Measurements from ENCODE around the gene SAG.

The SAG gene

DNA sequence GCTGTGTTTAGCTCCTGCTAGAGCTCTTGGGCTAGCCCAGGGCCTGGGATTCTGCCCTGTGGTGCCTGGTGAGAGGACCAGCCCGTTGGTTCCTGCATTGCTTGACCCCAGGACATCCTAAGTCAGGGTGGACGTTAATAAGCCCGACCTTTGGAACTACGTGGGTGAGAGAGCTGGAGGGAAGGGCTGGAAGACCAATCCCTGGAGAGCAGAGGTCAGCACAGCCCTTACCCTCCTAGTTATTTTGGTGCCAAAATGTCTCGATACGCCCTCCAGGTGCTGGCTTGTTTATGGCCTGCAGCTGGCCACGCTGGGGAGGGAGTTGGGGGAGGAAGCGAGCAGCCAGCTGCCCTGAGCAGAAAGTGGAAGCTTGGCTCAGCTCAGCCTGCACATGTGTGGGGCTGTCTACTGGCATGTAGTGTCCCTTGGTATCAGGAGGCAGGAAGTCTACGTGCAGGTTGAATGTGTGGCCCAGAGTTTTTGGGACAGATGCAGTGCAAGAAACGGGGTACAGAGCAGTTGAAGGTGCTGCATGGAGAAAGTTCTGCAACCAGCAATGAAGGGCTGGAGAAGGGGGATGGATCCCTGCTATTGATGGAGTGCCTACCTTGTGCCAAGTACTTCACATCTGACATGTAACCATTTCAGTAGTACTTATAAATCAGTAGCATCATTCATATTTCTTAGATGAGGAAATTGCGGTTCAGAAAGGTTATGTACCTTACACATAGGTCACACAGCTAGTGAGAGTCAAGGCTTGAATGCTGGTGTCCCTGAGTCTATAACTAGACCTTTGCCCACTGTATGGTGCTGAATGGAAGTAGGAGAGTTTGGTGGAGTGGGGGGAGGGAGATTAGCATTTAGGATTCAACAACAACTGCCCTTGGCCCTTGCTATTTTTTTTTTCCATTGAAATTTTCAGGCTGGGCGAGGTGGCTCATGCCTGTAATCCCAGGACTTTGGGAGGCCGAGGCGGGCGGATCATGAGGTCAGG is 41.7 kb downstream of the SAG start:
- H3K27ac Mint-ChIP-seq = no peak overlapping the region
- peaks cover 35% of the 10 kb centered on the region for H3K4me1 Mint-ChIP-seq (ENCODE audit: low read depth)
- H3K9me3 Mint-ChIP-seq = no peaks in the 10 kb centered on the region
- H3K4me3 Mint-ChIP-seq = no peak overlapping the region
- peaks cover 1% of the 10 kb centered on the region for H3K27me3 Mint-ChIP-seq (ENCODE audit: low read depth)
- no peaks in the 10 kb centered on the region for H3K36me3 Mint-ChIP-seq (ENCODE audit: low read depth)

DNA sequence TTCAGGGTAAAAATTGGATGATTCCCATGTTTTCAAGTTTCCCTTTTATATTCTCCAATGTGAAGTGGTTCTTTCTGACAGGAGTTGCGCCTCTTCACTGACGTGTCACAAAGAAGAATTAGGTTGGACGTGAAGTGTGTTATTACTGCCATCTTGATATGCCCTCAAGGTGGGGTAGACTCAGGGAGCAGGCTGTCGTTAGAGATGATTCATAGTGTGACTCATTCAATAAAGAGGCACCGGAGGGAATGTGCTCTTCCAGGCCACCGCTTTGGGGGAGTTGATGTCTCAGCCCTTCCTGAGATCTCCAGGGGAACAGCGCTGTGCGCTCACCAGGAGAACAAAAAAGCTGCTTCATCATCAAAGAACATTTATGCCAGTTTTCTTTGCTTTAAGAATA is 43.1 kb downstream of the SAG start:
- Mint-ChIP-seq H3K4me1 (ENCODE audit: low read depth) (peaks cover 42% of the 10 kb centered on the region), H3K4me3 (no peak overlapping the region), H3K27ac (no peak overlapping the region), H3K27me3 (ENCODE audit: low read depth) (no peaks in the 10 kb centered on the region), H3K9me3 (no peaks in the 10 kb centered on the region), H3K36me3 (ENCODE audit: low read depth) (peaks cover 4% of the 10 kb centered on the region)

DNA sequence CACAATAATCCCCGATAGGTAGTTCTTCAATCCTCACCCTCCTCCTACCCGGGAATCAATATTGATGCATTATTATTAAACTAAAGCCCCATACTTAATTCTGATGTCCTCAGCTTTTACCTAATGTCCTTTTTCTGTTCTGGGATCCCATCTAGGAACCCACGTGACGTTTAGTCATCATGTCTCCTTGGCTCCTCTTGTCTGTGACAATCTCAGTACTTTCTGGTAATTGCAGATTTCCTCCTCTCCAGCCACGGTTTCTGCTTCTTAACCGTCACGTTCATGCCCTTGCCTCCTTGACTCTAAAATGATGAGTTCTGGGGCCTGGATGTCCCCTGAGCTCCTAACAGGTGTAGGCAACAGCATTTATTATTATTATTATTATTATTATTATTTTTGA is 43.8 kb downstream of the SAG start:
- Mint-ChIP-seq H3K27ac (no peak overlapping the region), H3K27me3 (ENCODE audit: low read depth) (no peaks in the 10 kb centered on the region), H3K4me1 (ENCODE audit: low read depth) (peaks cover 49% of the 10 kb centered on the region), H3K36me3 (ENCODE audit: low read depth) (peaks cover 9% of the 10 kb centered on the region), H3K9me3 (no peaks in the 10 kb centered on the region), H3K4me3 (no peak overlapping the region)

DNA sequence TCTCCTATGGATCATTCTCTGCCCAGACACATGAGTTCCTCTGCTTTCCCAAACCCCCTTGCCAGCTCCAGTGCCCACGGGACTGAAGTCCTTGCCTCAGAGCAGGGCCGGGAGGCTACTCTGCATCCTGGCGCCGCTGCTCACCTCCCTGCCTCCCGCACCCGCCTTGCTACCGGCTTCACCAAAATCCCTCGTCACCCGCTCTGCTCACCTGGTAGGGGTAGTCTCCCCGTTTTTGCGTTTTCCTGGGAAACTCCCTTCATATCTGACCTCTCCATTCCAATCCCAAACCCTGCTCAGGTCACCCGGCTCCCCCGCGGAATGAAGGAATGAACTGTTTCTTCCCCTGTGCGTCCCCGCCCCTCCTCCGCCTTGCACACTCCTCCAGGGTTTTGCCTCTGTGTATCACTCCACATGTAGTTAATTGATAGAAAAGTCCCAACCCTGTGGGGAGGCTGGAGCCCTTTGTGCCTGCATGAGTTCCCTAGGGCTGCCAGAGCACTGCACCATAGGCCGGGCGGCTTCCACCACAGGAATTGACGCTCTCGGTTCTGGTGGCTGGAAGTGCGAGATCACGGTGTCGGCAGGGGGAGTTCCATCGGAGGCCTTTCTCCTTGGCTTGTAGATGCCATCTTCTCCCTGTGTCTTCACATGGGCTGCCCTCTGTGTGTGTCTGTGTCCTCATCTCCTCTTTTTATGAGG is 44.7 kb downstream of the SAG start:
- Mint-ChIP-seq H3K27me3 (ENCODE audit: low read depth) (no peaks in the 10 kb centered on the region), H3K9me3 (no peaks in the 10 kb centered on the region), H3K36me3 (ENCODE audit: low read depth) (peaks cover 15% of the 10 kb centered on the region), H3K27ac (no peak overlapping the region), H3K4me3 (no peak overlapping the region), H3K4me1 (ENCODE audit: low read depth) (peaks cover 56% of the 10 kb centered on the region)

DNA sequence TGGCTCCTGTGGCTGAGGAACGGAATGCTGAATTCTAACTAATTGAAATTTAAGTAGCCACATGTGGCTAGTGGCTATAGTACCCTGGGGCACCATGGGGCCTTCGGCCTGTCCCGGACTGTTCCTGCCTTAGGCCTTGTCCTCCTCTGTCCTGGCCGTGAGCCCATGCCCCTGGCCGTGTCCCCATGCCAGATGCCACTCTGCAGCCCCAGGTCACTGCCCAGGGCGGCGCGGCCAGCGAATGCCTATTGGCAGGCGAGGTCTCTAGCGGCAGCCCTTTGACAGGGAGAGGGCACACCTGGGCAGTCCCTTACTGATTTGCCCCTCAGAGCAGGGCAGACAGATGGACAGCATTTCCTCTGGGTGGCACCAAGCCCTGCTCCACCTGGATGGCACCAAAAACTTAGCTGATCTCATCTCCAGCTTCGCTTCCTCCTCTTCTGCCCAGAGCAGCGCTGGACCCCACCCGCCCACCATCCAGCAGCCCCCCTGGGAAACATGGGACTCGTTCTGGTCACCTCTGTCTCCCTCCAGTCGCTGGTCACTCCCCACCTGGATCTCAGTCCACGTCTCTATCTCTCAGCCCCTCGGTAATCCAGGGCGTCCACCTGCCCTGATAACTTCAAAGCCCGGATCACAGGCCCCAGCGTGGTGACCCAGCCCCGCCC is 45.6 kb downstream of the SAG start:
- Mint-ChIP-seq H3K9me3 (no peaks in the 10 kb centered on the region), H3K36me3 (ENCODE audit: low read depth) (peaks cover 15% of the 10 kb centered on the region), H3K4me3 (peak overlapping the region; percentile 81), H3K27me3 (ENCODE audit: low read depth) (no peaks in the 10 kb centered on the region), H3K4me1 (ENCODE audit: low read depth) (peaks cover 59% of the 10 kb centered on the region), H3K27ac (peak overlapping the region; percentile 78)

DNA sequence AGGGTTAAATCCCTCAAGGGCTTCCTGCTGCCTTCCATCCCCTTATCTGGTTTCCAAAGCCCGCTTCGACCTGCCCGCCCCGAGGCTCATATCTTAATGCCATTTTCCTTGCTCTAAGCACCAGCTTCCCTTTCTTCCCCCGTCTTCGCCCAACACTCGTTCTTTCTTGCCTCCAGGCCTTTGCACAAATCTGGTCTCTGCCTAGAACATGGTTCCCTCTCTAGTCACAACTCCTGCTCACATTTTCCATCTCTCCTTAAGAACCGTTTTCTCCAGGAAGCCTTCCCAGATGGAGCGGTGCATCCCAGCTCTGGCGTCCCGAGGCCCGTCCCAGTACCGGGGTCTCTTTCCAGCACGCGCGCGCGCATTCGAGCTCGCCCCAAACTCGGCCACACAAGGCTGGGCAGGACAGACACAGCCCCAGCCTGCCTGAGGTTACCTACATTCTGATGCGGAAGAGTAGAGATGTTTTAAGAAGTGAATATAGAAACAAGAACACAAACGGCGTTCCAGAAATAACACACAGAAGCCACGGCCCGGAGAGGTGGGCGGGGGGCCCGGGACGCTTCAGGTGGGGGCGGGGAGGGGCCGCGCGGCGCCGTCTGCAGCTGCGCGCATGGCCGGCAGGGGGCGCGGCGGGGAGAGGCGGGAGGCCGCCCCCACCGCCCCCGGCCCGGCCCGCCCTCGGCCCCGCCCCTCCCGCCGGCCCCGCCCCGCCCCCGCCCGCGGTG is 46.3 kb downstream of the SAG start, which contains the start of gene DGKD:
TSS of gene DGKD (plus strand) at position 726 of the 731 bp plus-strand sequence. CDS start 25 bp downstream, outside the sequence.
- Mint-ChIP-seq H3K36me3 (ENCODE audit: low read depth) (peaks cover 19% of the 10 kb centered on the region), H3K4me1 (ENCODE audit: low read depth) (peaks cover 65% of the 10 kb centered on the region), H3K27ac (peak within 1 kb of the TSS; percentile 78)

DNA sequence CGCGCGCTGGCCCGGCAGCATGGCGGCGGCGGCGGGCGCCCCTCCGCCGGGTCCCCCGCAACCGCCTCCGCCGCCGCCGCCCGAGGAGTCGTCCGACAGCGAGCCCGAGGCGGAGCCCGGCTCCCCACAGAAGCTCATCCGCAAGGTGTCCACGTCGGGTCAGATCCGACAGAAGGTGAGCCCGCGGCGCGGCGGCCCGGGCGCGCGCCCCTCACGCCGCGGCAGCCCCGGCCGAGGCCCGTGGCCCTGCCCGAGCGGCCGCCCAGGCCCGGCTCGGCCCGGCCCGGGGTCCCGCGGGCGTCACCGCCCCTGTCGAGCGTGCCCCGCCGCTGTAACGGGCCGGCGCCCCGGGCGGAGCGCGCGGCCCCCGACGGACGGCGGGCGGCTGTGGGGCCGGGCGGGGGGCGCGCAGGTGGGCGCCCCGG is 46.9 kb downstream of the SAG start:
- H3K36me3 Mint-ChIP-seq (ENCODE audit: low read depth) = peaks cover 21% of the 10 kb centered on the region
- H3K9me3 Mint-ChIP-seq = no peaks in the 10 kb centered on the region
- H3K4me1 Mint-ChIP-seq (ENCODE audit: low read depth) = peaks cover 62% of the 10 kb centered on the region
- no peak overlapping the region for H3K27ac Mint-ChIP-seq
- no peaks in the 10 kb centered on the region for H3K27me3 Mint-ChIP-seq (ENCODE audit: low read depth)
- H3K4me3 Mint-ChIP-seq = no peak overlapping the region

More for the DNA sequence above, 46.3 kb downstream of the SAG start, which contains the start of gene DGKD:
- no peaks in the 10 kb centered on the region for H3K9me3 Mint-ChIP-seq
- H3K4me3 Mint-ChIP-seq = peak within 1 kb of the TSS; percentile 85
- no peaks in the 10 kb centered on the region for H3K27me3 Mint-ChIP-seq (ENCODE audit: low read depth)

DNA sequence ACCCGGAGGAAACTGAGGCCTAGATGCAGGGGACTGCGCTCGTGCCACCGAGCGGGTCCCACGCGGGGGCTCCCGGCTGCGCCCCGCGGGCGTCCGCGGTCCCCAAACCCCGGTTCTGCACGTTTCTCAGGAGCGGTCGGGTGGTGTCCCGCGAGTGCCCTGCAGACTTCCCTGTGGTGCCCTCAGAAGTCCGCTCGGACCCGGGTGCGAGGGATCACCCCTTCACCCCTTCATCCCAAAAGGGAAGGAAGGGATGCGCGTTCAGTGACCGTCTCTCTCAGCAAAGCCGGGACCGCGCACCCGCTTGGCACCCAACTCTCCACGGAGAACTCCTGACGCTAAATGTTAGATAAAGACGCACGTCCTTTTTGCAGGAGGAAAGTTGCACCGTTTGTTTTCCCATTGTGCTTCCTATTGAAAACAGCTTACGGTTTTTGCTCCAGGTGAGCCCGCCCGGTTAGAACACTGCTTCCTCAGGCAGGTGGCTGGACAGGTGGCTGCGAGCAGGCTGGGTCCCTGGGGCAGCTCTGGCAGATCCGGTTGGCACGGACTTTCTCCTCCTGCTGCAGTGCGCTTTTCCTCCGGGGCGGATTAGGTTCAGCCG is 47.5 kb downstream of the SAG start:
- Mint-ChIP-seq H3K27me3 (ENCODE audit: low read depth) (no peaks in the 10 kb centered on the region), H3K27ac (peak overlapping the region; percentile 67), H3K4me3 (peak overlapping the region; percentile 85), H3K36me3 (ENCODE audit: low read depth) (peaks cover 24% of the 10 kb centered on the region), H3K9me3 (no peaks in the 10 kb centered on the region), H3K4me1 (ENCODE audit: low read depth) (peaks cover 65% of the 10 kb centered on the region)

DNA sequence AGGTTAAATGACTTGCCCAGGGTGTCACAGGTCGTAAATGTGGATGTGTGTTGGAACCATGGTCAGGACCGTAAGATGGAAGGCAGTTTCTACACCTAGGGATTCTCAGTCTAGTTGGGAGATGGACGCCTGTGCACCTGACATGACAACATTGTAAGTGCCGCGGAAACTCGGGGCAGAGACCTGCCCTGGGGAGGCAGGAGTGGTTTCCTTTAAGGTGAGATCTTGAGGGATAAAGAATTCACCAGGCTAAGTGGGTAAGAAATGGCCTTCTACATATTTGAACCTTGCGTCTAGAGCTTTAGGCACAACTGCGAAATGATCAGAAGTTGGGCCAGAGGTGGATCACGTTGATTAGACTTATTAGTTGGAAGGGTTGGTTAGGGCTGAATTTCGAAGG is 48.3 kb downstream of the SAG start:
- peak overlapping the region; percentile 85 for H3K4me3 Mint-ChIP-seq
- peaks cover 57% of the 10 kb centered on the region for H3K4me1 Mint-ChIP-seq (ENCODE audit: low read depth)
- peaks cover 27% of the 10 kb centered on the region for H3K36me3 Mint-ChIP-seq (ENCODE audit: low read depth)
- no peaks in the 10 kb centered on the region for H3K9me3 Mint-ChIP-seq
- peak overlapping the region; percentile 33 for H3K27ac Mint-ChIP-seq
- no peaks in the 10 kb centered on the region for H3K27me3 Mint-ChIP-seq (ENCODE audit: low read depth)

DNA sequence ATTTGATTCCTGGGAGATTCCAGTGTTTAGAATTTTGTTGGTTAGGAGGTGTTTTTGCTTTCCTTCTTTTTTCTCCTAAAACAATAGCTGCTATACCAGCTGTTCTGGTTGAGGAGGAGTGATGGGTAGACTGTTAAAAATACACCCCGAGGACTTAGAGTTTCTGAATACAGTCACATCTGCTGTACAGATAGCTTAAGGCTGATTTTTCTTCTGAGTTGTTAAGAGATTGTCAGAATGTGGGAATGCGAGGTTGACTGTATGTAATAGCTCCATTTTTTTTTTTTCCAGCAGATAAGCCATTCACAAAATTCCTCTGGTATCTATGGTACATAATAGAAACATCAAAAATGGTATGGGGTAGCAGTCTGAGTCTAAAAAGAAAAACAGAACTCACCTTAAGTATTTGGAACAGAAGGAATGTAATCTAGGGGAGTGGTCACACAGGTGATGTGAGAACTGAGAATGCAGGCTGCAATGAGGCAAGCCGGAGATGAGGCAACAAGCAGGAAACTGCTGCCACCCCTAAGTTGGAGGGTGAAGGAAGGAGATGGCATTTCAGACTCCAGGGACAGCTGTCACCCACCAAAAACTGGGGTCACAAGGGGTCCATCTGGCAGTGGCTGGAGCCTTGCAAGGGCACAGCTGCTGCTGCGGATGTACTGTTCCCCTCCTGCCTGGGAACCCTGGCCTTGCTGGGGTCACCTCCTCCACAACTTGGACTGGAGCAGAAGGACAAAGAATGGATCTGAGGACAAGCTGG is 49.1 kb downstream of the SAG start:
- Mint-ChIP-seq H3K4me3 (peak overlapping the region; percentile 85), H3K27me3 (ENCODE audit: low read depth) (no peaks in the 10 kb centered on the region), H3K27ac (no peak overlapping the region), H3K9me3 (no peaks in the 10 kb centered on the region), H3K36me3 (ENCODE audit: low read depth) (peaks cover 27% of the 10 kb centered on the region), H3K4me1 (ENCODE audit: low read depth) (peaks cover 55% of the 10 kb centered on the region)

DNA sequence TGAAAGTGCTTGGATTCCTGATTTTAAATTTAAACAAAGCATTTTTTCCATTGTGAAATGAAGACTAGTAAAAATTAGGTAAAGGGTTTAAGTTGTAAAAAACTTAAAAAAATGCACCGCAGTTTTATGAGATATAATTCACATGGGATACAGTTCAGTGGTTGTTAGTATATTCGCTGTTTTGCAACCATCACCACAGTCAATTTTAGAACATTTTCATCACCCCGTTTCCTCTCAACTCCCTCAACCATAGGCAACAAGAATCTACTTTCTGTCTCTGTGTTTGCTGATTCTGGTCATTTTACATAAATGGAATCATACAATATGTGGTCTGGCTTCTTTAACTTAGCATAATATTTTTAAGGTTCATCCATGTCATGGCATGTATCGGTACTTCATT is 50.7 kb downstream of the SAG start:
- H3K4me3 Mint-ChIP-seq = no peak overlapping the region
- no peaks in the 10 kb centered on the region for H3K27me3 Mint-ChIP-seq (ENCODE audit: low read depth)
- peaks cover 29% of the 10 kb centered on the region for H3K36me3 Mint-ChIP-seq (ENCODE audit: low read depth)
- H3K27ac Mint-ChIP-seq = no peak overlapping the region
- H3K4me1 Mint-ChIP-seq (ENCODE audit: low read depth) = peaks cover 48% of the 10 kb centered on the region
- H3K9me3 Mint-ChIP-seq = no peaks in the 10 kb centered on the region

DNA sequence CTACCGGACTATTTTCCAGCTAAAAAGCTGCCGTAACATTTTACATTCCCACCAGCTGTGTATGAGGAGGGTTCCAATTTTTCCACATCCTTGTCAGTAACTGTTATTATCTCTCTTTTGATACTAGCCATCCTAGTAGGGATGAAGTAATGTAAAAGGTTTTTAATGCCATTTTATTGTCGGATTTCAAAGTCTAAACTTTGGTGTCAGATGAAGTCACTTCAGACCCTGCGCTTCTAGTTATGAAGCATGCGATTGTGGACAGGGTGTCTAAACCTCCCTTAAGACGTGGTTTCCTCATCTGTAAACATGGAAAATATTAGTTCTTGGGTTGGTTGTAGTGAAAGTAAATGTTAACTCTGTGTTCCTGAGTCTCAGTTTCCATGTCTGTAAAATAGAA is 51.3 kb downstream of the SAG start:
- peaks cover 31% of the 10 kb centered on the region for H3K36me3 Mint-ChIP-seq (ENCODE audit: low read depth)
- no peak overlapping the region for H3K4me3 Mint-ChIP-seq
- H3K27me3 Mint-ChIP-seq (ENCODE audit: low read depth) = no peaks in the 10 kb centered on the region
- H3K27ac Mint-ChIP-seq = no peak overlapping the region
- H3K4me1 Mint-ChIP-seq (ENCODE audit: low read depth) = peaks cover 44% of the 10 kb centered on the region
- no peaks in the 10 kb centered on the region for H3K9me3 Mint-ChIP-seq

DNA sequence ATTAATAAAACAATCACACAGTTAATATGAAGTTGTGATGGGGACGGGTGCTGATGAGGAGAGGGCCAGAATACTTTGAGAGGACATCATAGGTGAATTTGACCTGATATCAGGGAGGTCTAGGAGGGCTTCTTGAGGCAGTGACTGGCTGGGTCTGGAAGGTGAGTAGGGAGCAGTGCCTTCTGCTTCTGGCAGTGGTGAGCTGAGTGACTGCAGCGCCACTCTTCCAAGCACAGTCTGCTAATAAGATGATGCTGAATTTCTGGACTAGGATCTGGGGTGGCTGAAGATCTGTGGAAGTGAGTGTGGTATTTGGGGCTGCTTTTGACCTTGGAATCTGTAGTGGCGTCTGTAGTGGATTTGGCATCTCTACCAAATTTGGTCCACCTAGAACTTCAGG is 52.2 kb downstream of the SAG start:
- Mint-ChIP-seq H3K27ac (no peak overlapping the region), H3K4me3 (no peak overlapping the region), H3K9me3 (no peaks in the 10 kb centered on the region), H3K27me3 (ENCODE audit: low read depth) (no peaks in the 10 kb centered on the region), H3K36me3 (ENCODE audit: low read depth) (peaks cover 35% of the 10 kb centered on the region), H3K4me1 (ENCODE audit: low read depth) (peaks cover 46% of the 10 kb centered on the region)

Data from T-helper 1 cell treated with Interleukin-12 subunit alpha and Interleukin-12 subunit beta and Interleukin-4 antibody, amounts not matched to agents 30 μg/mL and 1 μg/mL, for 36 hours (primary cell).